Measurements from ENCODE around the gene TIMM22.
"Not testable (repeated sequence)": the region's sequence is repeated elsewhere in the genome, so short reads cannot be mapped to it uniquely, and the experiment has no call there.

TIMM22 gene

GRCh38 chr17:1045456-1045855 is 48.5 kb downstream of the TIMM22 start:
- no peak overlapping the region; a peak in 1 of 22 replicates for H3K9ac ChIP-seq
- peaks cover 15 to 100% (median 51%) of the 10 kb centered on the region in 11 experiments; a peak in 21 of 22 replicates for H3K36me3 ChIP-seq
- H3K27ac ChIP-seq: no peak overlapping the region
- no peaks in the 10 kb centered on the region for H3K27me3 ChIP-seq
- TF ChIP-seq Cebpa-rat (IDR thresholded peaks at IDR 0.05): no peak
- H3K4me1 ChIP-seq: peaks cover 18 to 42% (median 35%) of the 10 kb centered on the region in 10 experiments
- peaks cover 0 to 91% (median 15%) of the 10 kb centered on the region in 11 experiments; a peak in 14 of 22 replicates for H4K20me1 ChIP-seq
- H3K4me2 ChIP-seq: no peak overlapping the region
- no peak overlapping the region for H3K4me3 ChIP-seq
- peaks cover 0 to 11% (median 0%) of the 10 kb centered on the region in 11 experiments; a peak in 1 of 22 replicates for H3K9me3 ChIP-seq (replicated peaks in 1 of 11)

DNA sequence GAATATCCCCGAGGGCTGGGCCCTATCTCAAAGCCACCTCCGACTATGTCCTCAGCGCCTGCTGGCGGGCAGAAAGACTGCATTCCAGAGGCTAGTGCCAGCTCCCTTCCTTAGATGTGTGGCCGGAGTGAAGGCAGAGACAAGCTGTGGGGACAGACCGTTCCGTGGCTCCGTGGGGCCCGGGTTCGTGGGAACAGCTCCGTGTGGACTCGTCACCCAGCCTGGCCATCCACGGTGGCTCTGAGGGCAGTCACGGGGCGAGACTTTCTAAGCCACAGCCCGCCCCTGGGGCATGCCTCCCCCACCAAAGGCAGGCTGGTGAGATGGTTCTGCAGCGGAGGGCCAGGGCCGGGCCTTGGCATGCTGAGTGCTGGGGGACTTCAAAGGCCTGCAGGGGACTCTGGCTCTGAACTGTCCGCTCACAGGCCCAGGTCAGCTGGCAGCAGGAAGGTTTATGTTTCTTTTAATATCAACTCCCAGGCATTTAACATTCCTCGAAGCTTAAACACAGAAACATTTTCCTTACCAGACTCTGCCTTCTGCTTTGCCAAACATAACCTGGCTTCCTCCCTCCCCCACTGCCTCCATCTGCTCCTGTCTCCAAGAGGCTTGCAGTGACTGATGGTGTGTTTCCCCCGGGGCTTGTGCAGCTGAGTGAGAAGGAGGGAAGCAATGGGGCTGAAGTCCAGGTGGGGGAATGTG is 50.4 kb downstream of the TIMM22 start:
- H3K4me1 ChIP-seq: peaks cover 0 to 49% (median 41%) of the 10 kb centered on the region in 10 experiments; a peak in 18 of 20 replicates
- H3K9ac ChIP-seq: peak overlapping the region in 7 of 11 experiments; percentile 2 to 47 (median 39); a peak in 9 of 22 replicates
- H4K20me1 ChIP-seq: peaks cover 0 to 97% (median 20%) of the 10 kb centered on the region in 11 experiments; a peak in 15 of 22 replicates
- H3K9me3 ChIP-seq (replicated peaks in 1 of 11): peaks cover 0 to 6% (median 0%) of the 10 kb centered on the region in 11 experiments; a peak in 1 of 22 replicates
- H3K27ac ChIP-seq: peak overlapping the region in 3 of 11 experiments; percentile 4 to 28 (median 6); a peak in 1 of 22 replicates
- peaks cover 4 to 87% (median 36%) of the 10 kb centered on the region in 11 experiments; a peak in 21 of 22 replicates for H3K36me3 ChIP-seq
- H3K4me3 ChIP-seq: no peak overlapping the region
- TF ChIP-seq Cebpa-rat (IDR thresholded peaks at IDR 0.05): no peak
- H3K27me3 ChIP-seq: no peaks in the 10 kb centered on the region
- H3K4me2 ChIP-seq: peak overlapping the region in 7 of 11 experiments; percentile 46 to 75 (median 56); a peak in 14 of 22 replicates

DNA sequence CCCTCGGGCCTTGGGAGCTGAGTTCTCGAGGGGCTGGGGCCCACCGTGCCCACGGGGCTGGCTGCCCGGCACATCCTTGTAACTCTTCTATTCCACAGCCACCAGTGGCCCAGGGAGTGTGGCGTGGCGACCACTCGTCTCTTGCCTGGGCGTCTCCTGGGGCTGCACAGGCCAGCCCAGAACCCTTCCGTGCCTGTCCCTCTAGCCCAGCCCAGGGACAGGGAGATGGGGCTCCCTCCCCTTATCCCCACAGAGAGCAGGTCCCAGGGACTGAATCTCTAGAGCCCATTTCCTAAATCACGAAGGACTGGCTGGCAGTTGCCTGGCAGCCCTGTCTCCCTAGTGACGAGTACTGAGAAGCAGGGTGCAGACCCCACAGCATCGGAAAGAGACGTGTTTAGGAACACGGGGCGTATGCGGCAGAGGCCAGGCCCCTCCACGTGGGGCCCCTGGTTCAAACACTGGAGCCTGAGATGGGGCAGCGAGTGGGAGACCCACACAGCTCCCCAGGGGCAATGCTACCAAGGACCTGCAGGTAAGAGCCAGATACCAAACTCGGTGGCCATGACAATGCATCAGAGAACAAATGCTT is 51.0 kb downstream of the TIMM22 start:
- Histone ChIP-seq H3K4me2 (peak overlapping the region in 8 of 11 experiments; percentile 10 to 75 (median 56); a peak in 14 of 22 replicates), H3K9me3 (replicated peaks in 1 of 11) (no peaks in the 10 kb centered on the region), H3K36me3 (peaks cover 0 to 80% (median 29%) of the 10 kb centered on the region in 11 experiments; a peak in 16 of 22 replicates), H3K4me3 (no peak overlapping the region), H3K27me3 (no peaks in the 10 kb centered on the region), H3K4me1 (peaks cover 0 to 49% (median 41%) of the 10 kb centered on the region in 10 experiments; a peak in 18 of 20 replicates), H3K27ac (peak overlapping the region in 2 of 11 experiments; percentile 4 to 28; a peak in 1 of 22 replicates), H3K9ac (peak overlapping the region in 7 of 11 experiments; percentile 2 to 47 (median 39); a peak in 8 of 22 replicates), H4K20me1 (peaks cover 0 to 91% (median 20%) of the 10 kb centered on the region in 11 experiments; a peak in 15 of 22 replicates)
- no peak for TF ChIP-seq Cebpa-rat (IDR thresholded peaks at IDR 0.05)

- H3K9ac ChIP-seq; H3K4me3 ChIP-seq; H3K27me3 ChIP-seq; H3K9me3 ChIP-seq (replicated peaks in 1 of 11); H3K27ac ChIP-seq: not testable (repeated sequence)
- Histone ChIP-seq H3K4me1 (peaks cover 4 to 43% (median 37%) of the 10 kb centered on the region in 10 experiments; a peak in 19 of 20 replicates), H4K20me1 (peaks cover 0 to 87% (median 20%) of the 10 kb centered on the region in 11 experiments; a peak in 15 of 22 replicates), H3K36me3 (peaks cover 1 to 77% (median 26%) of the 10 kb centered on the region in 11 experiments; a peak in 16 of 22 replicates), H3K4me2 (peak overlapping the region in 6 of 11 experiments; percentile 46 to 75 (median 56); a peak in 8 of 22 replicates)
Observed at GRCh38 chr17:1048516-1049115, 51.7 kb downstream of the TIMM22 start.

- Histone ChIP-seq H3K36me3 (peaks cover 8 to 77% (median 26%) of the 10 kb centered on the region in 11 experiments; a peak in 18 of 22 replicates), H4K20me1 (peaks cover 0 to 84% (median 20%) of the 10 kb centered on the region in 11 experiments; a peak in 15 of 22 replicates), H3K9me3 (replicated peaks in 1 of 11) (no peaks in the 10 kb centered on the region)
Observed at GRCh38 chr17:1049446-1050225, 52.7 kb downstream of the TIMM22 start.

GRCh38 chr17:1050246-1050995 is 53.5 kb downstream of the TIMM22 start:
- Histone ChIP-seq H3K4me2 (peak overlapping the region in 8 of 11 experiments; percentile 51 to 80 (median 63); a peak in 16 of 22 replicates), H3K4me1 (peaks cover 5 to 37% (median 30%) of the 10 kb centered on the region in 10 experiments; a peak in 19 of 20 replicates), H3K9ac (0 out of 22 replicates have a peak overlapping the region, but pooled peaks of 2 of the 11 experiments have one; percentile 5 to 15), H3K4me3 (no peak overlapping the region), H3K9me3 (replicated peaks in 1 of 11) (no peaks in the 10 kb centered on the region), H3K27me3 (no peaks in the 10 kb centered on the region), H3K27ac (no peak overlapping the region), H3K36me3 (peaks cover 9 to 77% (median 34%) of the 10 kb centered on the region in 11 experiments; a peak in 18 of 22 replicates), H4K20me1 (peaks cover 0 to 80% (median 20%) of the 10 kb centered on the region in 11 experiments; a peak in 15 of 22 replicates)
- no peak for TF ChIP-seq Cebpa-rat (IDR thresholded peaks at IDR 0.05)

More at GRCh38 chr17:1049446-1050225, 52.7 kb downstream of the TIMM22 start:
- no peaks in the 10 kb centered on the region for H3K27me3 ChIP-seq
- H3K9ac ChIP-seq: no peak overlapping the region
- H3K4me3 ChIP-seq: no peak overlapping the region
- peaks cover 5 to 37% (median 30%) of the 10 kb centered on the region in 10 experiments; a peak in 19 of 20 replicates for H3K4me1 ChIP-seq
- no peak for TF ChIP-seq Cebpa-rat (IDR thresholded peaks at IDR 0.05)
- no peak overlapping the region for H3K4me2 ChIP-seq
- H3K27ac ChIP-seq: no peak overlapping the region

Measured in BLaER1 treated with 17β-estradiol and CSF1 and Interleukin-3, amounts not matched to agents 10 nM and 100 nM (cell line).